ENCODE data around the gene TIAM1.

TIAM1 gene

GRCh38 chr21:31354604-31355443, 10.8 kb upstream of the TIAM1 start:
- H3K9me3 ChIP-seq (ENCODE audit: control insufficient read depth in 2 of 2, low read length in 2 of 2): no peaks in the 10 kb centered on the region
- H3K4me1 ChIP-seq (ENCODE audit: control insufficient read depth in 2 of 2, insufficient read depth in 2 of 2, low read length in 2 of 2): no peaks in the 10 kb centered on the region
- no peak overlapping the region for H3K27ac ChIP-seq (ENCODE audit: low read depth in 2 of 2, low read length in 2 of 2)
- no peaks in the 10 kb centered on the region for H3K36me3 ChIP-seq (ENCODE audit: control insufficient read depth in 2 of 2, insufficient read depth in 2 of 2, low read length in 2 of 2)
- no peak overlapping the region for H3K4me3 ChIP-seq (ENCODE audit: low read length in 2 of 2)
- H3K27me3 ChIP-seq (ENCODE audit: control insufficient read depth in 2 of 2, insufficient read depth in 2 of 2, low read length in 2 of 2): no peaks in the 10 kb centered on the region
- H3K9ac ChIP-seq (ENCODE audit: low read depth in 1 of 2, low read length in 2 of 2): no peak overlapping the region

- no peaks in the 10 kb centered on the region for H3K9me3 ChIP-seq (ENCODE audit: control insufficient read depth in 2 of 2, low read length in 2 of 2)
- H3K9ac ChIP-seq (ENCODE audit: low read depth in 1 of 2, low read length in 2 of 2): no peak overlapping the region
- H3K4me3 ChIP-seq (ENCODE audit: low read length in 2 of 2): no peak overlapping the region
- H3K27me3 ChIP-seq (ENCODE audit: control insufficient read depth in 2 of 2, insufficient read depth in 2 of 2, low read length in 2 of 2): no peaks in the 10 kb centered on the region
- H3K36me3 ChIP-seq (ENCODE audit: control insufficient read depth in 2 of 2, insufficient read depth in 2 of 2, low read length in 2 of 2): no peaks in the 10 kb centered on the region
- no peak overlapping the region for H3K27ac ChIP-seq (ENCODE audit: low read depth in 2 of 2, low read length in 2 of 2)
- H3K4me1 ChIP-seq (ENCODE audit: control insufficient read depth in 2 of 2, insufficient read depth in 2 of 2, low read length in 2 of 2): no peaks in the 10 kb centered on the region
Measured at GRCh38 chr21:31354122-31354521, 10.1 kb upstream of the TIAM1 start.

- H3K9me3 ChIP-seq (ENCODE audit: control insufficient read depth in 2 of 2, low read length in 2 of 2): no peaks in the 10 kb centered on the region
- no peak overlapping the region for H3K27ac ChIP-seq (ENCODE audit: low read depth in 2 of 2, low read length in 2 of 2)
- H3K27me3 ChIP-seq (ENCODE audit: control insufficient read depth in 2 of 2, insufficient read depth in 2 of 2, low read length in 2 of 2): no peaks in the 10 kb centered on the region
- no peaks in the 10 kb centered on the region for H3K36me3 ChIP-seq (ENCODE audit: control insufficient read depth in 2 of 2, insufficient read depth in 2 of 2, low read length in 2 of 2)
- H3K4me3 ChIP-seq (ENCODE audit: low read length in 2 of 2): no peak overlapping the region
- no peaks in the 10 kb centered on the region for H3K4me1 ChIP-seq (ENCODE audit: control insufficient read depth in 2 of 2, insufficient read depth in 2 of 2, low read length in 2 of 2)
- no peak overlapping the region for H3K9ac ChIP-seq (ENCODE audit: low read depth in 1 of 2, low read length in 2 of 2)
Measured at GRCh38 chr21:31352836-31353235, 8.8 kb upstream of the TIAM1 start.

DNA sequence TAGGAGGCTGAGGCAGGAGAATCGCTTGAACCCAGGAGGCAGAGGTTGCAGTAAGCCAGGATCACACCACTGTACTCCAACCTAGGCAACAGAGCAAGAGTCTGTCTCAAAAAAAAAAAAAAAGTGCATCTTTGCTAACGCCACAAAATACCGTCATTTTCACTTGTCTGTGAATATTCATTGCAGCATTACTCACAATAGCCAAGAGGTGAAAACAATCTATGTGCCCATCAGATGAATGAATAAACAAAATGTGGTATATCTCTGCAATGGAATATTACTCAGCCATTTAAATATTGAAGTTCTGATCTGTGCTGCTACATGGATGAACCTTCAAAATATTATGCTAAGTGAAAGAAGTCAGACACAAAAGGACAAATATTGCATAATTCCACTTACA, 7.9 kb upstream of the TIAM1 start:
- Histone ChIP-seq H3K27ac (ENCODE audit: low read depth in 2 of 2, low read length in 2 of 2) (no peak overlapping the region), H3K9me3 (ENCODE audit: control insufficient read depth in 2 of 2, low read length in 2 of 2) (no peaks in the 10 kb centered on the region), H3K36me3 (ENCODE audit: control insufficient read depth in 2 of 2, insufficient read depth in 2 of 2, low read length in 2 of 2) (no peaks in the 10 kb centered on the region), H3K4me3 (ENCODE audit: low read length in 2 of 2) (no peak overlapping the region), H3K27me3 (ENCODE audit: control insufficient read depth in 2 of 2, insufficient read depth in 2 of 2, low read length in 2 of 2) (no peaks in the 10 kb centered on the region), H3K4me1 (ENCODE audit: control insufficient read depth in 2 of 2, insufficient read depth in 2 of 2, low read length in 2 of 2) (no peaks in the 10 kb centered on the region), H3K9ac (ENCODE audit: low read depth in 1 of 2, low read length in 2 of 2) (no peak overlapping the region)

GRCh38 chr21:31351438-31351837, 7.4 kb upstream of the TIAM1 start:
- Histone ChIP-seq H3K4me1 (ENCODE audit: control insufficient read depth in 2 of 2, insufficient read depth in 2 of 2, low read length in 2 of 2) (no peaks in the 10 kb centered on the region), H3K9ac (ENCODE audit: low read depth in 1 of 2, low read length in 2 of 2) (no peak overlapping the region), H3K4me3 (ENCODE audit: low read length in 2 of 2) (no peak overlapping the region), H3K27me3 (ENCODE audit: control insufficient read depth in 2 of 2, insufficient read depth in 2 of 2, low read length in 2 of 2) (no peaks in the 10 kb centered on the region), H3K36me3 (ENCODE audit: control insufficient read depth in 2 of 2, insufficient read depth in 2 of 2, low read length in 2 of 2) (no peaks in the 10 kb centered on the region), H3K27ac (ENCODE audit: low read depth in 2 of 2, low read length in 2 of 2) (no peak overlapping the region), H3K9me3 (ENCODE audit: control insufficient read depth in 2 of 2, low read length in 2 of 2) (no peaks in the 10 kb centered on the region)

DNA sequence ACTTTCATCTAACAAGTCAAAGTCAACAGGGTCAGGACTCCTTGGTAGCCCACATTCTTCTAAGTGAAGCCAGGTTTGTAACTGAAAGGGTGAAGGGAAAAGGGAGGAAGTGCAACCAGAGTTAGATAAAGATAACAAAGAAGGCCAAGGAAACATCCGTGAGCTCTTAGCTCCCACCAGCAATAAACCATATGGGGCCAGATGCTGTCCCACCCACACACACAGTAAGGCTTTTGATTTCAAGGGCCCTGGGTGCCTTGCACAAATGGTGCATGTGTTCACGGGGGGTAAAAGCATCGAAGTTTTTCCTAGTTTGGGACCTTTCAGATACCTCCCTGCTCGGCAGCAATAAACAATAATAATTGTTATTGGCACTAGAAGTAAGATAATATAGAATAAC, 5.1 kb upstream of the TIAM1 start:
- H3K36me3 ChIP-seq (ENCODE audit: control insufficient read depth in 2 of 2, insufficient read depth in 2 of 2, low read length in 2 of 2): no peaks in the 10 kb centered on the region
- H3K27ac ChIP-seq (ENCODE audit: low read depth in 2 of 2, low read length in 2 of 2): no peak overlapping the region
- H3K27me3 ChIP-seq (ENCODE audit: control insufficient read depth in 2 of 2, insufficient read depth in 2 of 2, low read length in 2 of 2): peaks cover 0 to 2% of the 10 kb centered on the region in 2 donors
- no peaks in the 10 kb centered on the region for H3K4me1 ChIP-seq (ENCODE audit: control insufficient read depth in 2 of 2, insufficient read depth in 2 of 2, low read length in 2 of 2)
- H3K9ac ChIP-seq (ENCODE audit: low read depth in 1 of 2, low read length in 2 of 2): no peak overlapping the region
- no peaks in the 10 kb centered on the region for H3K9me3 ChIP-seq (ENCODE audit: control insufficient read depth in 2 of 2, low read length in 2 of 2)
- H3K4me3 ChIP-seq (ENCODE audit: low read length in 2 of 2): no peak overlapping the region

GRCh38 chr21:31348188-31348587, 4.1 kb upstream of the TIAM1 start:
- Histone ChIP-seq H3K36me3 (ENCODE audit: control insufficient read depth in 2 of 2, insufficient read depth in 2 of 2, low read length in 2 of 2) (no peaks in the 10 kb centered on the region), H3K4me1 (ENCODE audit: control insufficient read depth in 2 of 2, insufficient read depth in 2 of 2, low read length in 2 of 2) (no peaks in the 10 kb centered on the region)

GRCh38 chr21:31347435-31348032, 3.5 kb upstream of the TIAM1 start:
- Histone ChIP-seq H3K27ac (ENCODE audit: low read depth in 2 of 2, low read length in 2 of 2) (no peak overlapping the region), H3K9ac (ENCODE audit: low read depth in 1 of 2, low read length in 2 of 2) (no peak overlapping the region), H3K27me3 (ENCODE audit: control insufficient read depth in 2 of 2, insufficient read depth in 2 of 2, low read length in 2 of 2) (peaks cover 8% of the 10 kb centered on the region in 2 donors), H3K4me1 (ENCODE audit: control insufficient read depth in 2 of 2, insufficient read depth in 2 of 2, low read length in 2 of 2) (no peaks in the 10 kb centered on the region), H3K4me3 (ENCODE audit: low read length in 2 of 2) (no peak overlapping the region), H3K9me3 (ENCODE audit: control insufficient read depth in 2 of 2, low read length in 2 of 2) (no peaks in the 10 kb centered on the region), H3K36me3 (ENCODE audit: control insufficient read depth in 2 of 2, insufficient read depth in 2 of 2, low read length in 2 of 2) (no peaks in the 10 kb centered on the region)

More at GRCh38 chr21:31348188-31348587, 4.1 kb upstream of the TIAM1 start:
- peaks cover 7 to 8% of the 10 kb centered on the region in 2 donors for H3K27me3 ChIP-seq (ENCODE audit: control insufficient read depth in 2 of 2, insufficient read depth in 2 of 2, low read length in 2 of 2)
- no peak overlapping the region for H3K27ac ChIP-seq (ENCODE audit: low read depth in 2 of 2, low read length in 2 of 2)
- H3K9ac ChIP-seq (ENCODE audit: low read depth in 1 of 2, low read length in 2 of 2): no peak overlapping the region
- H3K9me3 ChIP-seq (ENCODE audit: control insufficient read depth in 2 of 2, low read length in 2 of 2): no peaks in the 10 kb centered on the region
- no peak overlapping the region for H3K4me3 ChIP-seq (ENCODE audit: low read length in 2 of 2)

GRCh38 chr21:31346256-31346821, 2.3 kb upstream of the TIAM1 start:
- H3K27me3 ChIP-seq (ENCODE audit: control insufficient read depth in 2 of 2, insufficient read depth in 2 of 2, low read length in 2 of 2): peaks cover 8% of the 10 kb centered on the region in 2 donors
- H3K4me1 ChIP-seq (ENCODE audit: control insufficient read depth in 2 of 2, insufficient read depth in 2 of 2, low read length in 2 of 2): no peaks in the 10 kb centered on the region
- no peak overlapping the region for H3K27ac ChIP-seq (ENCODE audit: low read depth in 2 of 2, low read length in 2 of 2)
- H3K36me3 ChIP-seq (ENCODE audit: control insufficient read depth in 2 of 2, insufficient read depth in 2 of 2, low read length in 2 of 2): no peaks in the 10 kb centered on the region
- H3K9me3 ChIP-seq (ENCODE audit: control insufficient read depth in 2 of 2, low read length in 2 of 2): no peaks in the 10 kb centered on the region
- H3K4me3 ChIP-seq (ENCODE audit: low read length in 2 of 2): no peak overlapping the region
- H3K9ac ChIP-seq (ENCODE audit: low read depth in 1 of 2, low read length in 2 of 2): no peak overlapping the region

- H3K9me3 ChIP-seq (ENCODE audit: control insufficient read depth in 2 of 2, low read length in 2 of 2): no peaks in the 10 kb centered on the region
- no peak overlapping the region for H3K4me3 ChIP-seq (ENCODE audit: low read length in 2 of 2)
- peaks cover 8% of the 10 kb centered on the region in 2 donors for H3K27me3 ChIP-seq (ENCODE audit: control insufficient read depth in 2 of 2, insufficient read depth in 2 of 2, low read length in 2 of 2)
- H3K9ac ChIP-seq (ENCODE audit: low read depth in 1 of 2, low read length in 2 of 2): no peak overlapping the region
- H3K36me3 ChIP-seq (ENCODE audit: control insufficient read depth in 2 of 2, insufficient read depth in 2 of 2, low read length in 2 of 2): no peaks in the 10 kb centered on the region
- no peak overlapping the region for H3K27ac ChIP-seq (ENCODE audit: low read depth in 2 of 2, low read length in 2 of 2)
- no peaks in the 10 kb centered on the region for H3K4me1 ChIP-seq (ENCODE audit: control insufficient read depth in 2 of 2, insufficient read depth in 2 of 2, low read length in 2 of 2)
Measured at GRCh38 chr21:31345136-31345535, 1.1 kb upstream of the TIAM1 start.
